HG03565 (cell line): ENCODE data around the gene FLNC.

ENCODE experiments used
- ATAC-seq: cut with Tn5 transposase; IDR thresholded peaks from one replicate; pipeline ENCODE4 v1.9.1; 2021; ENCODE audit warnings: mild to moderate bottlenecking, moderate library complexity; ENCODE audit not compliant: unreplicated experiment

FLNC gene, protein sequence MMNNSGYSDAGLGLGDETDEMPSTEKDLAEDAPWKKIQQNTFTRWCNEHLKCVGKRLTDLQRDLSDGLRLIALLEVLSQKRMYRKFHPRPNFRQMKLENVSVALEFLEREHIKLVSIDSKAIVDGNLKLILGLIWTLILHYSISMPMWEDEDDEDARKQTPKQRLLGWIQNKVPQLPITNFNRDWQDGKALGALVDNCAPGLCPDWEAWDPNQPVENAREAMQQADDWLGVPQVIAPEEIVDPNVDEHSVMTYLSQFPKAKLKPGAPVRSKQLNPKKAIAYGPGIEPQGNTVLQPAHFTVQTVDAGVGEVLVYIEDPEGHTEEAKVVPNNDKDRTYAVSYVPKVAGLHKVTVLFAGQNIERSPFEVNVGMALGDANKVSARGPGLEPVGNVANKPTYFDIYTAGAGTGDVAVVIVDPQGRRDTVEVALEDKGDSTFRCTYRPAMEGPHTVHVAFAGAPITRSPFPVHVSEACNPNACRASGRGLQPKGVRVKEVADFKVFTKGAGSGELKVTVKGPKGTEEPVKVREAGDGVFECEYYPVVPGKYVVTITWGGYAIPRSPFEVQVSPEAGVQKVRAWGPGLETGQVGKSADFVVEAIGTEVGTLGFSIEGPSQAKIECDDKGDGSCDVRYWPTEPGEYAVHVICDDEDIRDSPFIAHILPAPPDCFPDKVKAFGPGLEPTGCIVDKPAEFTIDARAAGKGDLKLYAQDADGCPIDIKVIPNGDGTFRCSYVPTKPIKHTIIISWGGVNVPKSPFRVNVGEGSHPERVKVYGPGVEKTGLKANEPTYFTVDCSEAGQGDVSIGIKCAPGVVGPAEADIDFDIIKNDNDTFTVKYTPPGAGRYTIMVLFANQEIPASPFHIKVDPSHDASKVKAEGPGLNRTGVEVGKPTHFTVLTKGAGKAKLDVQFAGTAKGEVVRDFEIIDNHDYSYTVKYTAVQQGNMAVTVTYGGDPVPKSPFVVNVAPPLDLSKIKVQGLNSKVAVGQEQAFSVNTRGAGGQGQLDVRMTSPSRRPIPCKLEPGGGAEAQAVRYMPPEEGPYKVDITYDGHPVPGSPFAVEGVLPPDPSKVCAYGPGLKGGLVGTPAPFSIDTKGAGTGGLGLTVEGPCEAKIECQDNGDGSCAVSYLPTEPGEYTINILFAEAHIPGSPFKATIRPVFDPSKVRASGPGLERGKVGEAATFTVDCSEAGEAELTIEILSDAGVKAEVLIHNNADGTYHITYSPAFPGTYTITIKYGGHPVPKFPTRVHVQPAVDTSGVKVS (N-terminal part only)

DNA sequence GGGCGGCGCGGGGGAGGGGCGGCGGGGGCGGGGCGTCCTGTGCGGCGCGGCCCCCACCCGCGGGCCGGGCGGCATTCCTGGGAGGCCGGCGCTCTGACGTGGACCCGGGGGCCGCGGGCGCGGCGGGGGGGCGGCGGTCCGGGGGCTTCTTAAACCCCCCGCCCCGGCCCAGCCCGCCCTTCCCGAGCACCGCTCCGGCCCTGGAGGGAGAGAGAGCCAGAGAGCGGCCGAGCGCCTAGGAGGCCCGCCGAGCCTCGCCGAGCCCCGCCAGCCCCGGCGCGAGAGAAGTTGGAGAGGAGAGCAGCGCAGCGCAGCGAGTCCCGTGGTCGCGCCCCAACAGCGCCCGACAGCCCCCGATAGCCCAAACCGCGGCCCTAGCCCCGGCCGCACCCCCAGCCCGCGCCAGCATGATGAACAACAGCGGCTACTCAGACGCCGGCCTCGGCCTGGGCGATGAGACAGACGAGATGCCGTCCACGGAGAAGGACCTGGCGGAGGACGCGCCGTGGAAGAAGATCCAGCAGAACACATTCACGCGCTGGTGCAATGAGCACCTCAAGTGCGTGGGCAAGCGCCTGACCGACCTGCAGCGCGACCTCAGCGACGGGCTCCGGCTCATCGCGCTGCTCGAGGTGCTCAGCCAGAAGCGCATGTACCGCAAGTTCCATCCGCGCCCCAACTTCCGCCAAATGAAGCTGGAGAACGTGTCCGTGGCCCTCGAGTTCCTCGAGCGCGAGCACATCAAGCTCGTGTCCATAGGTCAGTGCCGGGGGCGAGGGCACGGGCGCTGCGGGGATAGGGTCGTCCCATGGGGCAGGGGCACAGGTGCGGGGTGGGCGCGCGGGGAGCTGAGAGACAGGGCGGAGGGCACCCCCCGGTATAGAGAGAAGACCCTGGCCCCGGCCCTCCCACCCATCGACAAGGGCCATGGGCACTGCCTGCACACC is at the start of gene FLNC:
FLNC (plus strand) TSS at position 176 of the 947 bp plus-strand sequence; CDS start at position 408, 232 bp downstream.
- ATAC-seq, result no peak

DNA sequence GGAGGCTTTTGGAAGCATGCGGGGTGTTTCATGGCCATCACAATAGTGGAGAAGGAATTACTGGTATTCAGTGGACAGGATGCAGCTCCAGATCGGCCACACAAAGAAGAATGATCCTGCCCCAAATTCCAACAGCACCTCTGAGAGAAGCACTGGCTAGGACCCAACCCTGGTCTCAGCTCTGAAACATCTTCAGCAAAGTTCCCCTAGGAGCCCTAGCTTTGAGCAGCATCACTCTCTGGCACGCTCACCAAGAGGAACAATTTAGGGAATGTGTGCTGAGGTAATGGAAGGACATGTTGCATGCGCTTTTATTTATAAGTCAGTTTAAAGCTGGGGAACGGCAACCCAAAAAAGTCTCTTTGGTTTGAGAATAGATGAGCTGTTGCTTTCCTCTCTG is 49.1 kb upstream of the FLNC start:
- ATAC-seq, result no peak

DNA sequence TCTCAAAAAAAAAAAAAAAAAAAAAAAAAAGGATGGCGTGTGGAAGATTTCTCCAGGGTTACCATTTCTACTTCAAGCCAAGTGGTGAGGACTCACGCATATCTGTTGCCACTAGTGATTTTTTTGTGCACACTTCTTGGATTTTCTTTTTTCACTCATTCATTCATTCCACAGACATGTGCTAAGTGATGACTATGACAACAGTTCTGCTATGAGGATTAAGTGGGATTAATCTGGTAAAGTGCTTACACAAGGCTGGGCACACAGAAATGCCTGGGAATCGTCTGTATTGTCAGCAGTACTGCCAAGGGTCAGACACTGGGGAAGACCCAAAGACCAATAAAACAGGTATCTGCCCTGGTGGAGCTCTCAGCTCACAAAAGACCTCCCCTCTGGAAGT is 48.4 kb upstream of the FLNC start:
- no peak for ATAC-seq

DNA sequence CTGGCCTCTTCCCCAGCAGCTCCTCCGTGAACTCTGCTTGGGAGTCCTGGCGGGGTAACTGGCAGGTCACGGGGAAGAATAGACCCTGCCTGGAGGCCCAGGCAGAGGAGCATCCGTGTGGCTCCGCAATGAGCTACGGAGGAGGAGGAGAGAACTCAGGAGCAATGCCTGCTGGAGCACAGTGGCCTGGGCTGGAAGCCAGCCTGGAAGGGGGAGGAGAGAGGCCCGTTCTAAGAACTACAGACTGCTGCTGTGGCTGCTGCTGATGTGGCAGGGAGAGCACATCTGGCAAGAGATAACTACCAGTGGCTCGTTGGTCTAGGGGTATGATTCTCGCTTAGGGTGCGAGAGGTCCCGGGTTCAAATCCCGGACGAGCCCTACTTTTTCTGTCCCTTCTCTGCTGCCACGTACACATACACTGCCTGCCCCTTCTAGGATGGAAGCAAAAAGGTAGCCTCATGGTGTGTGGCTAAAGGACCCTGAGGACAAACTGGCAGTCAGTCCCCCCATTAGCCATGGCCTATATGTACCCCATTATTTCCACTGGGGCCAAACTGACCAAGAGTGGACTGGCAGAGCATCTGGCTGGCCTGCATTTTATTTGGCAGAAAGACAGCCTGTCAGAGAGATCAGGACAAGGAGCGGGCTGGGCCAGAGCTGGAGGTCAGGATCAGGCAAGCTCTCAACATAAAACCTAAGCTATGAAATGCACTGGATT is 46.9 kb upstream of the FLNC start:
- no peak for ATAC-seq

DNA sequence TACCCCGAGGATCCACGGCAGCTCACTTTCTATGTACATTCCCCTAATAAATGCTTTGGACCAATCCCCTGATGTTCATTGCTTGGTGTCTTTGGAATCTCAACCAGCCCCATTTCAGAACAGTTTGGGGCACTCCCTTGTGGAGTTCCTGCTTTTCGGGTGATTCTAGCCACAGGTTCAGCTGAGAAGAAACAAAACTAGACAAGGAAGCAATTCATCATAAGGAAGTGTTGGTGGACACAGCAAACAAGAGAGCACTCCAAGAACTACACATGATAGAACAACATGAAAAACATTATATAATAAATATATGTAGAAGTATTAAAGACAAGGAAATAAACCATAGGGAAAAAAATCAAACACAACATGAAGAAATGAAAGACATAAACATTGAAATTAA is 44.5 kb upstream of the FLNC start:
- no peak for ATAC-seq

DNA sequence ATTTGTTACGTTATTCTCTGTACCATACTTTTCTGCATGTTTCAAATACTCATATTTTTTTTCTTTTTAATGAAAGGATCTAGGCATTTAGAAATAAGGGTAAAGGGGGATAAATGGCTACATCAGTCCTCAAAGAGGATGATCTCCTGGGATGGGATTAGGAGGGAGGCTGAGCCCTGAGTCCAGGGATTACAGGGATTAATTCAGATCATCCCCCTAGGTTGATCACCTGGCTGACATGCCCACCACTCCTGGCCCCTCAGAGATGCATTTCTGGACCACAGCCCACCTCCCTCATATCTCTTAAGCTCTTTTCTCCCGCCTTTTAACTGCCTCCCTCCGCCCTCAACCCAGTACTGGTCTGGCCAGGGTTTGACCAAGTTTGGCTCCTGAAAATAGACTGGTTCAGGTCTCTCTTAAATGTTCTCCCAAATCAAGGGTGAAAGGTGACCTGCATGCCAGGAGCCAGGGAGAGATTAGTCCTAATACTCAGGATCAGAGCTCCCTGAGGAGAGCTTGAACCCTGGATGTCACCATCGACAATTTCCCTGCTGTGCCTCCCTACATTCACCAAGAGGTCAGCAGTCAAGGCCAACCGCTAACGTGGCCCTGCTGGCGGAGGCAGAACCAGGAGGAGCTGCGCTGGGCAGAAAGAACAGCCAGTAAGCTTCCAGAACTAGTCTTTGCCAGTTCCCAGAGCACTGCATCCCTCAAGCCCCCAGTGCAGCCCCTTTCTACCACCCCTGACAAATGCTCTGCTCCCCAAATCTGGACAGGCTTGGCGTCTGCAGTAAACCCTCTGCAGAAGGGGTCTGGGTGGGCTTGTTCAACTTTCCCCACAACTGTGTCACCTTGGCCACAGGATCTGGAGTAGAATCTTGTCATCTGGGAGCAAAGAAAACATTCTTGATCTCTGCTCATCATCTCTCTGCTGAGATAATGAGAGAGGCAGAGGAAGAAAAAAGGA is 41.5 kb upstream of the FLNC start:
- ATAC-seq, result no peak

DNA sequence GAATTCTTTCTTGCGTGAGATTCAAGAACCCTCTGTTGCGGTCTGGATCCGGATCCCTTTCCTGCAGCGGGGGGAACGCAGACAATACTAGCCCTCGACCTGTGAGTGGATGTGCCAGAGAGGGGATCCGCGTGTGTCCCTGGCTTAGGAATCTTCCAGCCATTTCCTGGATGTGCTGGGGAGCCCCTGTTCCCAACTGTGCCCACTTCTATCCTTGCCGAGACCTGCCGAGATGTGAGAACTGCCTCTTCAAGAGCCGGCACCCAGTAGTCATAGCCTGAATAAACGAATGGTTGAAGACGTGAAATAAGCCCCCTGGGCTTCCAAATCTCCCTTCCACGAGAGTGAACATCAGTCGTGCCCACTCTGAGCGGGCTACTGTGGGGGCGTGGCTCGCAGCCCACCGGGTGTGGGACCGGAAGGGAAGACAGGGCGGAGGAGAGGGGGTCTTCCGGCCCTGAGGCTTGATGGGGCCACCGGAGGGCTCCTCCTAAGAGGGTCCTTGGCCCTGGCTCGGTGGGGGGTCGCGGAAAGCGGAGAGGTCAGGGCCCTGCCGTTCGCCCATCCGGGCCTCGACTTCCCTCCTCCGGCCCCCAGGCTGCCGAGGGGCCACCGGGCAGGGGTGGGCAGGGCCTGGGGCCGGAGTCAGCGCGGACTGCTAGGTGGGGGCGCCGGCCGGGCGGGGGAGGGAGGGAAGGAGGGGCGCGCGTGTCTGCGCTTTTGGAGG is 39.7 kb upstream of the FLNC start:
- no peak for ATAC-seq

DNA sequence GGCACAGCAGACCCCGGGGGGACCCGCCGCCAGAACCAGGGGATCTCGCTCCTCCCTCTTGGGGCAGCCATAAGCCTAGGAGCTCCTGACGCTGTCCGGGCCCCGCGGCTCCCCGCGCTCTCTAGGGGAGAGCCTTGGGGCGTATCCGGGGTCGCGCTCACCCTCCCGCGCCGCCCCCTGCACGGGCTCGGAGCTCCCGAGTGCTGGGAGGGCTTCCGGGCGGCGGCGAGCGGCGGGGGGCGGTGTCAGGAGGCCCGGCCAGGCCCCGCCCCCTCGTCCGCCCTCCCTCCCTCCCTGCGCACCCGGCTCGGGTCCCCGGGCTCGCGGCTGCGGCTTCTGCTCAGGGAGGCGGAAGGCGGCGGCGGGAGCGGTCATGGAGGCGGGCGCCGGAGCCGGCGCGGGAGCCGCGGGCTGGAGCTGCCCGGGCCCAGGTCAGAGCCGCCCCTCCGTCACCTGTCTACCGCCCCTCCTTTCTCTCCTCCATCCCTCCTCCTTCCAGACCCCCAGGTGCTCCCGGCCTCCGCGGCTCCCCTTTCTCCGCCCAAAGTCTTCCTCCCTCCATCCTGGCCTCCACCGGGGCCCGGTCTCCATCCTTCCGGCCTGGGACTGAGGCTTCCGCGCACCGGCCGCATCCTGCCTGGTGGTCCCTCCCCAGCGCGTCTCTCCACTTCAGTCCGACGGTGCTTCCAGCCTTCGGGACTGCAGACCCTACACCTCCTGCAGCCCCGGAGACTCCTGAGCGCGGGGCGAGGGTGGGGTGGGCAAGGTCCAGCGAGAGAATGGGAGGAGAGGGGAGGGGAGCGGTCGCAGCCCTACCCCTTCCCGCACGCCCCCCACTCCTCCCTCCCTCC is 38.9 kb upstream of the FLNC start, which contains the start of gene CCDC136:
CCDC136 (plus strand) TSS at position 848 of the 851 bp plus-strand sequence. CDS start 444 bp downstream, outside the sequence.
- ATAC-seq, result no peak

DNA sequence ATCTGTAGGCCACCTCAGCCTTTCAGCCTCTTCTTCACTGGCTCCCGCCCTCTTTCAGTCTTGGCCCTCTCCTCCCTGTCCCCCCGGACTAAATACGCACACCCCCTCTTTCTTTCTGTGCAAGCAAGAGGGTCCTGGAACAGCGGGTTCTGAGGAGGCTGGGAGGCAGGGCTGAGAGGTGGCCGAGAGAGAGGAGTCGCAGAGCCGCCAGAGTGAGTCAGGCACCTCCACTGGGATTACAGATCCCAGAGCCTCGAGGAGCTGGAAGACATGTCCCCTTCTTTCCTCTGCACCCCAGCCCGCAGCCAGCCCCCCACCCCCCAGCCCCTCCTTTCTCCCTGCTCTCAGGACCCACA is 38.3 kb upstream of the FLNC start:
- no peak for ATAC-seq

DNA sequence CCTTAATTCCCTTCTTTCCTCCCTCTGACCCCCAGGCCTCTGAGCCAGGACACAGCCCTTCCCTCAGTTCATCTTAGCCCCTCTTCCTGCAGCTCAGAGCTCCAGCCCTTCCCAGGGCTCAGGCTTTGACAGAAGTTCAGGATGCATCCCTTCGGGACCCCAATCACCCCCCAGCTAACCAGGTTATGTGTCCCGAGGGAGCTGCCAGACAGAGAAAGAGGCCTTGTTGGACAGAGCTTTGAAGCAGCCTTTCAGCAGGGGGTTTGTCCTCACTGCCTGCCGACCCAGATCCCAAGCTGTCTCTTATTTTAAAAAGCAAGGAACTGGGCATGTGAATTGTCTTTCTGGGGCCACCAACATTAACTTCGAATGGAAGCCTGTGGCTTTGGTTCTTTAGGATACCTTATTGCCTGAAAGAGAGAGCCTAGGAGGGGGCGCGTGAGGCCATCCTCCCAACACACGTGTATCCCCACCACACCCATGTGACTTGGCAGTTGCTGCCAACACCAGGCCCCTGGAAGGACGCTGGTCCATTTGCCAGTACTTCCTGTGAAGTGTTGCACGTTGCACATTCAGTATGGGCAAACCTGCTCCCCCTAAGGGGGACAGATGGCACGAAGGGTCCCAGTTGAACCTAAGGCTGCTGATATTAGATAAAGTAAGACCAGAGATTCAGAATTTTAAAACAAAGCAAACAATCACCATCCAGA is 37.6 kb upstream of the FLNC start:
- ATAC-seq, result no peak

DNA sequence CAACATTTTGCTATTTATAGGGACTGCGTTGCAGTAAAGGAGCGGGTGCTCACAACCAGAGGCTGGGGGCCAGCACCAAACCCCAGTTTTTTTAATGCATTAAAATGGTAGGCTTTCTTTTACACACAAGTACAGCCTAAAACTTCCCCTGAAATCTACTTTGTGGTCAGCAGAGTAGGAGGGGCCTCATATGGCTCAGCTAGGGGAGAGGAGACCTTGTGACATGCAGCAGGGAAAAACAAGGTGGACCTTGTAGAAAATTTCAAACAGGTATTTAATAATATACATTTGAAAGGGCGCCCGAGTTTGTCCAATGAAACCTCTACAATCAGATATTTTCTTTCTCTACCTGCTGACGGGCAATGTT is 37.0 kb upstream of the FLNC start:
- no peak for ATAC-seq

DNA sequence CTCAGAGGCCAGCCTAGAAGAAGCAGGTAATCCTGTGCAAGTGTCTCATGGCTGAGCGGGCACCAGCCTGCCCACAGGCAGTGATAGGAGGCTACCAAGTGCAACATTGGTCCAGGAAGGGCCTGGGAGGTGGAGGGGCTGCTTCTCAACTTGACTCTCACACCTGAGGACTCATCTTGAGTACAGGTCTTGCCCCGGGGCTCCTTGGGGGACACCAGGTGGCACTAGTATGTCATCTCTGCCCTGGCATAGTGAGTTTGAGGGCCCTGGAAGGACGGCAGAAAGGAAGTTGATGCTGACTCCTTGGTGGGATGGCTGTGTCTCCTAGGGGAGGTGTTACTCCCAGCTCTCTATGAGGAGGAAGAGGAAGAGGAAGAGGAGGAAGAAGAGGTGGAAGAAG is 36.2 kb upstream of the FLNC start:
- ATAC-seq, result no peak

DNA sequence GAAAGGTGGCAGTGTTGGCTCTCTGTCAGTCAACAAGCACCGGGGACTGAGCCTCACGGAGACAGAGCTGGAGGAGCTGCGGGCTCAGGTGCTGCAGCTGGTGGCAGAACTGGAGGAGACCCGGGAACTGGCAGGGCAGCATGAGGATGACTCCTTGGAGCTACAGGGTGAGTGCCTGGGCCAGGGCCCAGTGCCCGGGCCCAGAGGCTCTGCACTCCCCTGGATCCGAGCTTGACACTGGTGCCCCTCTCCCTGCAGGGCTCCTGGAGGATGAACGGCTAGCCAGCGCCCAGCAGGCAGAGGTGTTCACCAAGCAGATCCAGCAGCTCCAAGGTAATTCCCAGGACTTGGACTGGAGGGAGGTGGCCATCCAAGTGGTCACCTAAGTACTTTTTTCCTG is 35.8 kb upstream of the FLNC start:
- no peak for ATAC-seq

DNA sequence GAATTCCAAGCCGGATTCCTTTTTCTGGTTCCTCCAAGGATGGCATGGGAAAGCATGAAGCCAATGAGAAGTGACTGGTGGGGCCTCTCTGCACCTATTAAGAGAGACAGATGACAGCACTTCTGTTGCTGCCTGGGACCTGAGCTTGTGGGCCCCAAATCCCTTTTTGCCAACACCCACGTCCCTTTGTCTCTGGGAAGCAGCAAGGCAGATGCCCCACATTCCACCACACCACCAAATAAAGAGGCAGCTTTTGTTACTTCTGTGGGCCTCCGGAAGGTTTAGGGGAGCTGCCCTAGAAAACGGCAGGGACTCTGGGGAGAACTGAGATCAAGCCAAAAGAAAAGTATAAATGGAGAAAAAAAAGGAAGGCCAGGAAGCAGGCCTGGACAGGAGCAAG is 35.1 kb upstream of the FLNC start:
- no peak for ATAC-seq

DNA sequence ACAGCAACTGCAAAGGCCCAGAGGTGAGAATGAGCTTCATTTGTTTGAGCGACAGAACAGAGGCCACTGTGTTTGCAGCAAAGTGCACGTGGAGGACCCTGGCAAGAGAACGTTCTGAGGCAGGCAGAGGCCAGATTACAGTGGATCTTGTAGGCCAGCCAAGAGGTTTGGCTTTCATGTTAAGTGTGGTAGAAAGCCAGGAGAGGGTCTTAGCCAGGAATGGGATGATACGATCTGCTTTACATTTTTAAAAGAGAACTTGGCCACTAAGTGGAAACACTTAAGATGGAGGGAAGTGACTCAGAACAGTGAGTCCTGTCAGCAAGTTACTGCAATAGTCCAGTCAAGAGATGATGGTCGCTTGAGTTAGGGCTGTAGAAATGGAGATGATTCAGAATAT is 33.9 kb upstream of the FLNC start:
- no peak for ATAC-seq

DNA sequence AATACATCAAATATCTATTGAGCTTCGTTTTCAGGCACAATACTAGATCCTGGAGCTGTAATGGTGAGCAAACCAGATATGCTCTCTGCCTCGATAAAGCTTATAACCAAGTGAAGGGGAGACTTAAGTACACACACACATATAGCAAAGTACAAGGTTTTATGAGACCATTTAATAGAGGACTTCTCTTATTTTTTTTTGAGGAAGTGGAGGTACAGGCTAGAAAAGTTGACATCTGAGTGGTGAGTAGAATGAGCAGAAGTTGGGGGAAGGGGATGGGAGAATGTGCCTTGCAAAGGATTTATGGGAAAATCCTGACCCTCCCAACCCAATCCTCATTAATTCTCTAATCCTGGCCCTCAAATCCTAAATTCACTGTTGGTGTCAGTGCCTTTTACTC is 30.8 kb upstream of the FLNC start:
- no peak for ATAC-seq
